ENCODE data around the gene HTR2B.
"Not testable (repeated sequence)": the region's sequence is repeated elsewhere in the genome, so short reads cannot be mapped to it uniquely, and the experiment has no call there.

GRCh38 chr2:231067531-231067930, 57.3 kb downstream of the HTR2B start:
- TF ChIP-seq POLR2AphosphoS5, CTCF (IDR thresholded peaks at IDR 0.05): not testable (repeated sequence)
